A549 (cell line): ENCODE results near the gene MRPL28. TPM values are rescaled to one million over a fixed set of nuclear protein-coding genes. Genes with fewer than 3 reads are reported as not detected.

Experiments used
- ATAC-seq, 2 experiments: fragments of 200-7000 bp in 1 of 2; fragments of >200 bp in 1 of 2; cut with Nextera tagmentation in 1 of 2; cut with Tn5 transposase in 1 of 2; 3 replicates each; pipeline versions ENCODE4 v1.8.0 to v1.9.1; 2018 to 2020; ENCODE audit warnings: mild to moderate bottlenecking in 1 of 2, moderate library complexity in 1 of 2
- CTCF ChIA-PET: fragments of 300-600 bp; sonication (Branson Sonifier 250); formaldehyde crosslinking; extraction: SDS; loops from one replicate; lab custom pipeline; 2021; ENCODE audit warnings: antibody characterized with exemption, inconsistent platforms; lab: Yijun Ruan, JAX
- POLR2A ChIA-PET: fragments of 350-600 bp; formaldehyde crosslinking; extraction: SDS; loops from one replicate; lab custom pipeline; 2021; ENCODE audit warnings: antibody characterized with exemption, inconsistent platforms; lab: Yijun Ruan, JAX
- DNase-seq, 2 experiments: peaks; one replicate each; pipeline versions ENCODE4 v3.0.0 to v3.0.0-alpha.2; 2011 to 2016; ENCODE audit warnings: low read depth in 1 of 2, low spot score in 1 of 2
- FAIRE-seq: peaks from 2 replicates; lab custom pipeline; 2011; peaks lifted over from hg19 to GRCh38; lab: Jason Lieb, UNC
- H3K27ac ChIP-seq, 2 experiments: fragments of >200 bp; sonication (Bioruptor Twin); formaldehyde crosslinking; 3 replicates each; pipeline ENCODE4 v1.5.1; 2016 to 2017
- H3K4me1 ChIP-seq: fragments of >200 bp; sonication (Bioruptor Twin); formaldehyde crosslinking; 3 replicates; pipeline ENCODE4 v1.6.1; 2016
- H3K4me2 ChIP-seq: fragments of >200 bp; sonication (Bioruptor Twin); formaldehyde crosslinking; 3 replicates; pipeline ENCODE4 v1.6.1; 2016
- H3K4me3 ChIP-seq: fragments of >200 bp; sonication (Bioruptor Twin); formaldehyde crosslinking; 3 replicates; pipeline ENCODE4 v1.5.1; 2016
- H3K9me3 ChIP-seq: fragments of >200 bp; sonication (Bioruptor Twin); formaldehyde crosslinking; 3 replicates; pipeline ENCODE4 v1.6.1; 2016
- CBX2 ChIP-seq: fragments of 200-600 bp; sonication (generic); IDR thresholded peaks from 2 replicates; pipeline ENCODE4 v1.6.1; 2016; ENCODE audit warnings: low read depth, mild to moderate bottlenecking, borderline replicate concordance
- CBX8 ChIP-seq: fragments of 200-600 bp; sonication (generic); IDR thresholded peaks from 2 replicates; pipeline ENCODE4 v1.6.1; 2016
- CHD2 ChIP-seq: fragments of 150-350 bp; IDR thresholded peaks from 2 replicates; pipeline ENCODE4 v1.6.1; 2014; ENCODE audit warnings: low read length; ENCODE audit not compliant: partially characterized antibody
- CHD4 ChIP-seq: fragments of 200-600 bp; sonication (generic); IDR thresholded peaks from 2 replicates; pipeline ENCODE4 v1.6.1; 2016; ENCODE audit warnings: antibody characterized with exemption, mild to moderate bottlenecking, borderline replicate concordance
- EHMT2 ChIP-seq: fragments of 200-600 bp; sonication (generic); IDR thresholded peaks from 2 replicates; pipeline ENCODE4 v1.6.1; 2016; ENCODE audit warnings: antibody characterized with exemption, low read depth, mild to moderate bottlenecking, moderate library complexity
- FOSB ChIP-seq: fragments of 250-450 bp; sonication (Bioruptor Pico); IDR thresholded peaks from 2 replicates; pipeline ENCODE4 v1.5.0; 2020; ENCODE audit warnings: mild to moderate bottlenecking, moderate library complexity
- HDAC2 ChIP-seq: fragments of 200-600 bp; sonication (generic); IDR thresholded peaks from 2 replicates; pipeline ENCODE4 v1.6.1; 2016
- HOXA7 ChIP-seq: fragments of 250-450 bp; sonication (Bioruptor Pico); IDR thresholded peaks from 2 replicates; pipeline ENCODE4 v1.5.0; 2020; ENCODE audit warnings: mild to moderate bottlenecking, moderate library complexity
- HOXB5 ChIP-seq: fragments of 250-450 bp; sonication (Bioruptor Pico); IDR thresholded peaks from 2 replicates; pipeline ENCODE4 v1.5.0; 2020; ENCODE audit warnings: mild to moderate bottlenecking, moderate library complexity
- KDM1A ChIP-seq: fragments of 200-600 bp; sonication (generic); IDR thresholded peaks from 2 replicates; pipeline ENCODE4 v1.6.1; 2016; ENCODE audit warnings: low read depth, mild to moderate bottlenecking
- MAFK ChIP-seq: fragments of 450-650 bp; IDR thresholded peaks from 2 replicates; pipeline ENCODE4 v1.6.1; 2014; ENCODE audit not compliant: partially characterized antibody
- MYC ChIP-seq: IDR thresholded peaks from 2 replicates; pipeline ENCODE4 v1.6.1; 2012; ENCODE audit warnings: mild to moderate bottlenecking, inconsistent platforms, low read length, improper control_type of control experiment, borderline replicate concordance
- NFE2L2 ChIP-seq: fragments of 150-350 bp; conservative IDR thresholded peaks from 2 replicates; pipeline ENCODE4 v1.6.1; 2014; ENCODE audit warnings: low read length
- NPAS2 ChIP-seq: fragments of 250-450 bp; sonication (Bioruptor Pico); IDR thresholded peaks from 2 replicates; pipeline ENCODE4 v1.8.0; 2022; ENCODE audit warnings: mild to moderate bottlenecking, moderate library complexity, borderline replicate concordance
- NR3C1 ChIP-seq: fragments of >200 bp; sonication (Bioruptor Twin); formaldehyde crosslinking; IDR thresholded peaks from 3 replicates; pipeline ENCODE4 v1.6.1; 2017
- RAD21 ChIP-seq, 2 experiments: fragments of >200 bp in 1 of 2; sonication (Bioruptor Twin) in 1 of 2; formaldehyde crosslinking in 1 of 2; IDR thresholded peaks in 1 of 2; conservative IDR thresholded peaks in 1 of 2; 2 replicates in 1 of 2; 3 replicates in 1 of 2; pipeline ENCODE4 v1.6.1; 2012 to 2018; ENCODE audit warnings: inconsistent platforms in 1 of 2
- RARB ChIP-seq: fragments of 250-450 bp; sonication (Bioruptor Pico); IDR thresholded peaks from 2 replicates; pipeline ENCODE4 v1.8.0; 2021; ENCODE audit warnings: mild to moderate bottlenecking, moderate library complexity
- RCOR1 ChIP-seq: fragments of 150-350 bp; IDR thresholded peaks from 2 replicates; pipeline ENCODE4 v1.6.1; 2014; ENCODE audit warnings: antibody characterized with exemption, low read length, low read depth
- RNF2 ChIP-seq: fragments of 200-600 bp; sonication (generic); IDR thresholded peaks from 2 replicates; pipeline ENCODE4 v1.6.1; 2016; ENCODE audit warnings: low read depth, mild to moderate bottlenecking, antibody characterized with exemption, moderate library complexity, borderline replicate concordance
- SMC3 ChIP-seq: fragments of >200 bp; sonication (Bioruptor Twin); formaldehyde crosslinking; IDR thresholded peaks from 3 replicates; pipeline ENCODE4 v1.6.1; 2018; ENCODE audit warnings: inconsistent platforms
- TP53 ChIP-seq: fragments of 250-450 bp; sonication (Bioruptor Pico); IDR thresholded peaks from 2 replicates; pipeline ENCODE4 v1.5.0; 2021; ENCODE audit warnings: mild to moderate bottlenecking, moderate library complexity
- ZC3H11A ChIP-seq: fragments of 450-650 bp; IDR thresholded peaks from 2 replicates; pipeline ENCODE4 v1.6.1; 2014; ENCODE audit warnings: antibody characterized with exemption, mild to moderate bottlenecking
- ZFP36 ChIP-seq: fragments of 450-650 bp; IDR thresholded peaks from 2 replicates; pipeline ENCODE4 v1.6.1; 2014; ENCODE audit warnings: borderline replicate concordance; ENCODE audit not compliant: partially characterized antibody
- ZSCAN20 ChIP-seq: fragments of 250-450 bp; sonication (Bioruptor Pico); IDR thresholded peaks from 2 replicates; pipeline ENCODE4 v1.8.0; 2022; ENCODE audit warnings: mild to moderate bottlenecking, moderate library complexity
- WGBS: methylation state at CpG from one replicate; pipeline ENCODE4 v1.1.6; 2017; ENCODE audit errors: missing lambda C conversion rate; 5-methylcytosine and 5-hydroxymethylcytosine counted together
- polyA plus RNA-seq, 4 experiments: library from polyadenylated mRNA; depleted of rRNA in 3 of 4; stranded (reverse); fragments of >200 nt; fragmentation: RNase III in 1 of 4; extraction: RNeasy Plus Mini Kit Qiagen cat#74134 plus additional on column Dnase treatment in 1 of 4; gene quantifications; 2 replicates in 3 of 4; 3 replicates in 1 of 4; pipeline ENCODE4 v1.2.3, GENCODE V29; 2011 to 2017
- TF ChIP-seq, protein P1 (sequence below): IDR thresholded peaks from 2 replicates; pipeline ENCODE4 v1.6.1; 2012
- TF ChIP-seq, protein P2 (sequence below): fragments of 200-600 bp; sonication (generic); IDR thresholded peaks from 2 replicates; pipeline ENCODE4 v1.6.1; 2016; ENCODE audit warnings: antibody characterized with exemption, mild to moderate bottlenecking, moderate library complexity
- TF ChIP-seq, protein P3 (sequence below): fragments of >200 bp; sonication (Bioruptor Twin); formaldehyde crosslinking; IDR thresholded peaks from 2 replicates; pipeline ENCODE4 v1.6.1; 2016
- TF ChIP-seq, protein P4 (sequence below): fragments of 150-350 bp; IDR thresholded peaks from 2 replicates; pipeline ENCODE4 v1.6.1; 2014; ENCODE audit warnings: low read depth, mild to moderate bottlenecking, low read length
- TF ChIP-seq, protein P5 (sequence below): IDR thresholded peaks from 2 replicates; pipeline ENCODE4 v1.6.1; 2012; ENCODE audit warnings: low read depth, borderline replicate concordance
- TF ChIP-seq, protein P6 (sequence below): fragments of >200 bp; sonication (Bioruptor Twin); formaldehyde crosslinking; IDR thresholded peaks from 3 replicates; pipeline ENCODE4 v1.6.1; 2016

Gene MRPL28
- polyA plus RNA-seq, 2 of the 4 experiments (the other 2 are of a cell fraction) = 130 to 139 TPM

DNA sequence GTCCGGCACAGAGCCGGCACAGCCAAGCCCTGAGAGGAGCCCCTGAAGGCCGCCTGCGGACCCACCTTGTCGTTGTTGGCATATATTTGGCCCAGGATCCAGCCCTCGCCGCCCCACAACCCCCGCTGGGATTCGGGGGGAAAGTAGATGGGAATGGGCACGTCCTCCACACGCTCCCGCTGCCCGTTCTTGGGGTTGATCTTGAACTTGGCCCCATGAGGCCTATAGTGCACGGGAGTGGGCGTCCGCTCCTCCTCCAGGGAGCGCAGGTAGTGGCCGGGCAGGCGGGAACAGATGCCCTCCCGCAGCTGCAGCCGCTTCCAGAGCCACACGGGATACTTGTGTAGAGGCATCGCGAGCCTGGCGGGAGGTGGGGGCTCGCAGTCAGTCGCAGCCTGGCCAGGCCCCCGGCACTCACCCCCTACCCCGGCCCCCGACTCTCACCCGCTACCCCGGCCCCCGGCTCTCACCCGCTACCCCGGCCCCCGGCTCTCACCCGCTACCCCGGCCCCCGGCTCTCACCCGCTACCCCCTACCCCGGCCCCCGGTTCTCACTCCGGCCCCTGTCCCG is 387 bp downstream of the MRPL28 start:
- Histone ChIP-seq H3K4me3 (peak overlapping the region; percentile 58), H3K4me2 (peak overlapping the region; percentile 72), H3K9me3 (no peaks in the 10 kb centered on the region), H3K27ac (peak overlapping the region; percentile 68 to 89), H3K4me1 (peaks cover 17% of the 10 kb centered on the region; the same call in 2 of the 3 replicates)
- 63% methylated on average over 22 of the region's 44 CpGs for WGBS
- DNase-seq (no peak), ATAC-seq (peak; percentile 52 to 67), FAIRE-seq (no peak)
- POLR2A ChIA-PET = interaction anchor here (1.0 to 1.3 kb wide), 2 partner anchors 18 to 31 kb away, joined by 3 to 5 read pairs; partner anchors contain the start of genes AXIN1 and DECR2
- CTCF ChIA-PET = interaction anchor here (1.2 to 3.5 kb wide), 4 partner anchors 8 to 188 kb away, joined by 3 to 16 read pairs (median 5); no protein-coding TSS in a partner anchor
- no peak for TF ChIP-seq CBX8
- no peak for TF ChIP-seq TP53
- TF ChIP-seq, protein P1, sequence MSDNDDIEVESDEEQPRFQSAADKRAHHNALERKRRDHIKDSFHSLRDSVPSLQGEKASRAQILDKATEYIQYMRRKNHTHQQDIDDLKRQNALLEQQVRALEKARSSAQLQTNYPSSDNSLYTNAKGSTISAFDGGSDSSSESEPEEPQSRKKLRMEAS = no peak
- TF ChIP-seq SMC3 = no peak
- TF ChIP-seq ZFP36 = no peak
- TF ChIP-seq RARB = no peak
- TF ChIP-seq CHD4 = no peak
- TF ChIP-seq MYC = no peak
- TF ChIP-seq HOXA7 = no peak
- TF ChIP-seq, protein P2, sequence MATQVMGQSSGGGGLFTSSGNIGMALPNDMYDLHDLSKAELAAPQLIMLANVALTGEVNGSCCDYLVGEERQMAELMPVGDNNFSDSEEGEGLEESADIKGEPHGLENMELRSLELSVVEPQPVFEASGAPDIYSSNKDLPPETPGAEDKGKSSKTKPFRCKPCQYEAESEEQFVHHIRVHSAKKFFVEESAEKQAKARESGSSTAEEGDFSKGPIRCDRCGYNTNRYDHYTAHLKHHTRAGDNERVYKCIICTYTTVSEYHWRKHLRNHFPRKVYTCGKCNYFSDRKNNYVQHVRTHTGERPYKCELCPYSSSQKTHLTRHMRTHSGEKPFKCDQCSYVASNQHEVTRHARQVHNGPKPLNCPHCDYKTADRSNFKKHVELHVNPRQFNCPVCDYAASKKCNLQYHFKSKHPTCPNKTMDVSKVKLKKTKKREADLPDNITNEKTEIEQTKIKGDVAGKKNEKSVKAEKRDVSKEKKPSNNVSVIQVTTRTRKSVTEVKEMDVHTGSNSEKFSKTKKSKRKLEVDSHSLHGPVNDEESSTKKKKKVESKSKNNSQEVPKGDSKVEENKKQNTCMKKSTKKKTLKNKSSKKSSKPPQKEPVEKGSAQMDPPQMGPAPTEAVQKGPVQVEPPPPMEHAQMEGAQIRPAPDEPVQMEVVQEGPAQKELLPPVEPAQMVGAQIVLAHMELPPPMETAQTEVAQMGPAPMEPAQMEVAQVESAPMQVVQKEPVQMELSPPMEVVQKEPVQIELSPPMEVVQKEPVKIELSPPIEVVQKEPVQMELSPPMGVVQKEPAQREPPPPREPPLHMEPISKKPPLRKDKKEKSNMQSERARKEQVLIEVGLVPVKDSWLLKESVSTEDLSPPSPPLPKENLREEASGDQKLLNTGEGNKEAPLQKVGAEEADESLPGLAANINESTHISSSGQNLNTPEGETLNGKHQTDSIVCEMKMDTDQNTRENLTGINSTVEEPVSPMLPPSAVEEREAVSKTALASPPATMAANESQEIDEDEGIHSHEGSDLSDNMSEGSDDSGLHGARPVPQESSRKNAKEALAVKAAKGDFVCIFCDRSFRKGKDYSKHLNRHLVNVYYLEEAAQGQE = no peak
- TF ChIP-seq ZC3H11A = no peak
- TF ChIP-seq EHMT2 = no peak
- TF ChIP-seq, protein P3, sequence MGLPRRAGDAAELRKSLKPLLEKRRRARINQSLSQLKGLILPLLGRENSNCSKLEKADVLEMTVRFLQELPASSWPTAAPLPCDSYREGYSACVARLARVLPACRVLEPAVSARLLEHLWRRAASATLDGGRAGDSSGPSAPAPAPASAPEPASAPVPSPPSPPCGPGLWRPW = no peak
- TF ChIP-seq NPAS2 (CRISPR knock-in tag) = no peak
- TF ChIP-seq FOSB = no peak
- TF ChIP-seq NFE2L2 = no peak
- TF ChIP-seq, protein P4, sequence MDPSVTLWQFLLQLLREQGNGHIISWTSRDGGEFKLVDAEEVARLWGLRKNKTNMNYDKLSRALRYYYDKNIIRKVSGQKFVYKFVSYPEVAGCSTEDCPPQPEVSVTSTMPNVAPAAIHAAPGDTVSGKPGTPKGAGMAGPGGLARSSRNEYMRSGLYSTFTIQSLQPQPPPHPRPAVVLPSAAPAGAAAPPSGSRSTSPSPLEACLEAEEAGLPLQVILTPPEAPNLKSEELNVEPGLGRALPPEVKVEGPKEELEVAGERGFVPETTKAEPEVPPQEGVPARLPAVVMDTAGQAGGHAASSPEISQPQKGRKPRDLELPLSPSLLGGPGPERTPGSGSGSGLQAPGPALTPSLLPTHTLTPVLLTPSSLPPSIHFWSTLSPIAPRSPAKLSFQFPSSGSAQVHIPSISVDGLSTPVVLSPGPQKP = no peak
- no peak for TF ChIP-seq CHD2
- TF ChIP-seq KDM1A = no peak
- TF ChIP-seq HDAC2 = no peak

DNA sequence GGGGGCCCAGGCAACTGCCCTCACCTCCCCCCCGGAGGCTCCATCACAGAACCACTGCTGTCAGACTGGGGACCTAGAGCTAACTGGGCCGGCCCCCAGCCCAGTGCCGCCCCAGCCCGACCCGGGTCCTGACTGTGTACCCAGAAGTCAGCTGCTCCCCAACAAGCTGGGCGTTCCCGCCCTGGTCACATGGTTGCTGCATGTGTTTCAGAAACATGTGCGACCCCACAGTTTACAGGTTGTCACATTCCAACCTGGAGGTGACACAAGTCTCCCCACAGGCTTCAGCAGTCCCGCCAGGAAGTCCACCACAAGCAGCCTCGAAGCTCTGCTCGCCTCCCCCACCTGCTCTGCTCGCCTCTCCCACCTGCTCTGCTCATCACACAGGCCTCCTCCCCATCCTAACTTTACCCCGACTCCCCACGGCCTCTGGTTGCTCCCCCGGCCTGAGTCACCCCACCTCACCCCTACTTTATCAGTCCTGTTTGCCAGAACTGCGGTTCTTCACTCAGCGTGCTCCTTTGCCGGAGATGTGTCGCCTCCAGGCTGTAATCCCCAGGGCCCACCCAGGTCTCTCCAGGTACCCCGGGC is 968 bp downstream of the MRPL28 start:
- Histone ChIP-seq H3K27ac (peak overlapping the region in 1 of 2 experiments; percentile 89; a peak in 3 of 6 replicates), H3K4me2 (peak overlapping the region; percentile 72), H3K4me1 (peaks cover 17% of the 10 kb centered on the region; the same call in 2 of the 3 replicates), H3K9me3 (no peaks in the 10 kb centered on the region), H3K4me3 (peak overlapping the region; percentile 58; the same call in 2 of the 3 replicates)
- CTCF ChIA-PET = interaction anchor here (0.7 to 1.2 kb wide), 3 partner anchors 13 to 303 kb away, joined by 3 to 6 read pairs (median 3); no protein-coding TSS in a partner anchor
- POLR2A ChIA-PET = no interaction called here
- 88% methylated on average over 16 of the region's 20 CpGs for WGBS
- no peak for ATAC-seq
- FAIRE-seq = no peak
- no peak for DNase-seq
- TF ChIP-seq CBX2 (no peak), CHD2 (no peak), NR3C1 (no peak), ZSCAN20 (CRISPR knock-in tag) (no peak), TP53 (no peak), RCOR1 (no peak), MAFK (no peak), RAD21 (conservative IDR thresholded peaks at IDR 0.05 in 1 of 2, IDR thresholded peaks at IDR 0.05 in 1 of 2) (no peak), HOXB5 (CRISPR knock-in tag) (no peak), RNF2 (no peak), KDM1A (no peak)
- TF ChIP-seq, protein P5, sequence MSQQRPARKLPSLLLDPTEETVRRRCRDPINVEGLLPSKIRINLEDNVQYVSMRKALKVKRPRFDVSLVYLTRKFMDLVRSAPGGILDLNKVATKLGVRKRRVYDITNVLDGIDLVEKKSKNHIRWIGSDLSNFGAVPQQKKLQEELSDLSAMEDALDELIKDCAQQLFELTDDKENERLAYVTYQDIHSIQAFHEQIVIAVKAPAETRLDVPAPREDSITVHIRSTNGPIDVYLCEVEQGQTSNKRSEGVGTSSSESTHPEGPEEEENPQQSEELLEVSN = no peak
- TF ChIP-seq, protein P6, sequence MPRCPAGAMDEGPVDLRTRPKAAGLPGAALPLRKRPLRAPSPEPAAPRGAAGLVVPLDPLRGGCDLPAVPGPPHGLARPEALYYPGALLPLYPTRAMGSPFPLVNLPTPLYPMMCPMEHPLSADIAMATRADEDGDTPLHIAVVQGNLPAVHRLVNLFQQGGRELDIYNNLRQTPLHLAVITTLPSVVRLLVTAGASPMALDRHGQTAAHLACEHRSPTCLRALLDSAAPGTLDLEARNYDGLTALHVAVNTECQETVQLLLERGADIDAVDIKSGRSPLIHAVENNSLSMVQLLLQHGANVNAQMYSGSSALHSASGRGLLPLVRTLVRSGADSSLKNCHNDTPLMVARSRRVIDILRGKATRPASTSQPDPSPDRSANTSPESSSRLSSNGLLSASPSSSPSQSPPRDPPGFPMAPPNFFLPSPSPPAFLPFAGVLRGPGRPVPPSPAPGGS = no peak
- TF ChIP-seq, protein P1 = no peak
